GM19324 (cell line): Measurements from ENCODE around the gene RAD51.
"Not testable (repeated sequence)": the region's sequence is repeated elsewhere in the genome, so short reads cannot be mapped to it uniquely, and the experiment has no call there.

Experiments used
- ATAC-seq: cut with Tn5 transposase; IDR thresholded peaks from one replicate; pipeline ENCODE4 v1.9.1; 2021; ENCODE audit warnings: mild to moderate bottlenecking, moderate library complexity; ENCODE audit not compliant: unreplicated experiment, low FRiP score

Gene RAD51

GRCh38 chr15:40694688-40695468, at the start of gene RAD51:
Gene RAD51, plus strand, starts transcription at chr15:40695174. Its CDS starts 3,585 bp downstream, at chr15:40698759.
- peak; percentile 82 for ATAC-seq

GRCh38 chr15:40647523-40647922, 47.5 kb upstream of the RAD51 start:
- no peak for ATAC-seq

- no peak for ATAC-seq
Observed at GRCh38 chr15:40650479-40650878, 44.5 kb upstream of the RAD51 start.

GRCh38 chr15:40660686-40661085, 34.3 kb upstream of the RAD51 start:
- ATAC-seq = no peak

- no peak for ATAC-seq
Observed at GRCh38 chr15:40664909-40665308, 30.1 kb upstream of the RAD51 start.

- not testable (repeated sequence) for ATAC-seq
Observed at GRCh38 chr15:40676290-40676689, 18.7 kb upstream of the RAD51 start.

- not testable (repeated sequence) for ATAC-seq
Observed at GRCh38 chr15:40676906-40677305, 18.1 kb upstream of the RAD51 start.

GRCh38 chr15:40680151-40680550, 14.8 kb upstream of the RAD51 start:
- ATAC-seq = no peak

GRCh38 chr15:40680959-40681358, 14.0 kb upstream of the RAD51 start:
- not testable (repeated sequence) for ATAC-seq

GRCh38 chr15:40684381-40684780, 10.6 kb upstream of the RAD51 start:
- no peak for ATAC-seq

- ATAC-seq = no peak
Observed at GRCh38 chr15:40685376-40685775, 9.6 kb upstream of the RAD51 start.

- ATAC-seq = no peak
Observed at GRCh38 chr15:40688932-40689799, 5.8 kb upstream of the RAD51 start.

GRCh38 chr15:40691737-40692136, 3.2 kb upstream of the RAD51 start:
- no peak for ATAC-seq

- ATAC-seq = peak; percentile 2
Observed at GRCh38 chr15:40693904-40694687, 878 bp upstream of the RAD51 start.

- peak; percentile 19 for ATAC-seq
Observed at GRCh38 chr15:40695469-40695890, 506 bp downstream of the RAD51 start.

- no peak for ATAC-seq
Observed at GRCh38 chr15:40696228-40696627, 1.3 kb downstream of the RAD51 start.

- ATAC-seq = no peak
Observed at GRCh38 chr15:40697916-40698315, 2.9 kb downstream of the RAD51 start.

- ATAC-seq = no peak
Observed at GRCh38 chr15:40702077-40702476, 7.1 kb downstream of the RAD51 start.

- ATAC-seq = no peak
Observed at GRCh38 chr15:40706121-40706520, 11.1 kb downstream of the RAD51 start.

GRCh38 chr15:40714144-40714543, 19.2 kb downstream of the RAD51 start:
- no peak for ATAC-seq

GRCh38 chr15:40716165-40716564, 21.2 kb downstream of the RAD51 start:
- no peak for ATAC-seq
